Measurements from ENCODE around the gene SUPT16H.
A peak's percentile ranks its signal among the peaks of the same experiment; 100 is the strongest.
"Not testable (repeated sequence)": the region's sequence is repeated elsewhere in the genome, so short reads cannot be mapped to it uniquely, and the experiment has no call there.

Gene SUPT16H

GRCh38 chr14:21395450-21395849, 11.6 kb upstream of the SUPT16H start:
- no peaks in the 10 kb centered on the region for H3K9me3 ChIP-seq (ENCODE audit: control insufficient read depth, insufficient read depth, low read length)
- no peak overlapping the region for H3K9ac ChIP-seq (ENCODE audit: low read depth, low read length)
- H3K27me3 ChIP-seq (ENCODE audit: control insufficient read depth, insufficient read depth, low read length) = no peaks in the 10 kb centered on the region
- no peaks in the 10 kb centered on the region for H3K4me1 ChIP-seq (ENCODE audit: control insufficient read depth, insufficient read depth, low read length)
- no peak overlapping the region for H3K4me3 ChIP-seq (ENCODE audit: low read depth, low read length)
- H3K36me3 ChIP-seq (ENCODE audit: control insufficient read depth, insufficient read depth, low read length) = peaks cover 77% of the 10 kb centered on the region

- Histone ChIP-seq H3K4me3 (ENCODE audit: low read depth, low read length) (peak overlapping the region; percentile 100), H3K9me3 (ENCODE audit: control insufficient read depth, insufficient read depth, low read length) (no peaks in the 10 kb centered on the region), H3K9ac (ENCODE audit: low read depth, low read length) (no peak overlapping the region), H3K36me3 (ENCODE audit: control insufficient read depth, insufficient read depth, low read length) (peaks cover 28% of the 10 kb centered on the region), H3K4me1 (ENCODE audit: control insufficient read depth, insufficient read depth, low read length) (peaks cover 3% of the 10 kb centered on the region), H3K27me3 (ENCODE audit: control insufficient read depth, insufficient read depth, low read length) (no peaks in the 10 kb centered on the region)
Observed at GRCh38 chr14:21385188-21385904, 1.5 kb upstream of the SUPT16H start.

GRCh38 chr14:21384494-21384851, 654 bp upstream of the SUPT16H start:
- Histone ChIP-seq H3K36me3 (ENCODE audit: control insufficient read depth, insufficient read depth, low read length) (peaks cover 23% of the 10 kb centered on the region), H3K9me3 (ENCODE audit: control insufficient read depth, insufficient read depth, low read length) (no peaks in the 10 kb centered on the region), H3K4me1 (ENCODE audit: control insufficient read depth, insufficient read depth, low read length) (peaks cover 3% of the 10 kb centered on the region), H3K4me3 (ENCODE audit: low read depth, low read length) (peak overlapping the region; percentile 100), H3K27me3 (ENCODE audit: control insufficient read depth, insufficient read depth, low read length) (no peaks in the 10 kb centered on the region), H3K9ac (ENCODE audit: low read depth, low read length) (peak overlapping the region; percentile 100)

- peak overlapping the region; percentile 100 for H3K4me3 ChIP-seq (ENCODE audit: low read depth, low read length)
- H3K4me1 ChIP-seq (ENCODE audit: control insufficient read depth, insufficient read depth, low read length) = peaks cover 3% of the 10 kb centered on the region
- H3K36me3 ChIP-seq (ENCODE audit: control insufficient read depth, insufficient read depth, low read length) = peaks cover 16% of the 10 kb centered on the region
- no peaks in the 10 kb centered on the region for H3K27me3 ChIP-seq (ENCODE audit: control insufficient read depth, insufficient read depth, low read length)
- H3K9ac ChIP-seq (ENCODE audit: low read depth, low read length) = peak overlapping the region; percentile 100
- no peaks in the 10 kb centered on the region for H3K9me3 ChIP-seq (ENCODE audit: control insufficient read depth, insufficient read depth, low read length)
Observed at GRCh38 chr14:21382886-21383847, 652 bp downstream of the SUPT16H start.

- Histone ChIP-seq H3K4me3 (ENCODE audit: low read depth, low read length) (peak overlapping the region; percentile 0), H3K9ac (ENCODE audit: low read depth, low read length) (no peak overlapping the region), H3K27me3 (ENCODE audit: control insufficient read depth, insufficient read depth, low read length) (no peaks in the 10 kb centered on the region), H3K36me3 (ENCODE audit: control insufficient read depth, insufficient read depth, low read length) (peaks cover 11% of the 10 kb centered on the region), H3K9me3 (ENCODE audit: control insufficient read depth, insufficient read depth, low read length) (no peaks in the 10 kb centered on the region), H3K4me1 (ENCODE audit: control insufficient read depth, insufficient read depth, low read length) (peaks cover 3% of the 10 kb centered on the region)
Observed at GRCh38 chr14:21382095-21382494, 1.7 kb downstream of the SUPT16H start.

- Histone ChIP-seq H3K9ac (ENCODE audit: low read depth, low read length) (no peak overlapping the region), H3K4me3 (ENCODE audit: low read depth, low read length) (no peak overlapping the region), H3K27me3 (ENCODE audit: control insufficient read depth, insufficient read depth, low read length) (no peaks in the 10 kb centered on the region), H3K36me3 (ENCODE audit: control insufficient read depth, insufficient read depth, low read length) (peaks cover 3% of the 10 kb centered on the region), H3K9me3 (ENCODE audit: control insufficient read depth, insufficient read depth, low read length) (no peaks in the 10 kb centered on the region), H3K4me1 (ENCODE audit: control insufficient read depth, insufficient read depth, low read length) (peaks cover 3% of the 10 kb centered on the region)
Observed at GRCh38 chr14:21379338-21379737, 4.5 kb downstream of the SUPT16H start.

GRCh38 chr14:21373980-21374379, 9.8 kb downstream of the SUPT16H start:
- H3K4me1 ChIP-seq (ENCODE audit: control insufficient read depth, insufficient read depth, low read length) = no peaks in the 10 kb centered on the region
- H3K36me3 ChIP-seq (ENCODE audit: control insufficient read depth, insufficient read depth, low read length) = peaks cover 10% of the 10 kb centered on the region
- H3K4me3 ChIP-seq (ENCODE audit: low read depth, low read length) = no peak overlapping the region
- H3K9ac ChIP-seq (ENCODE audit: low read depth, low read length) = no peak overlapping the region
- no peaks in the 10 kb centered on the region for H3K27me3 ChIP-seq (ENCODE audit: control insufficient read depth, insufficient read depth, low read length)
- H3K9me3 ChIP-seq (ENCODE audit: control insufficient read depth, insufficient read depth, low read length) = no peaks in the 10 kb centered on the region

GRCh38 chr14:21372814-21373213, 11.0 kb downstream of the SUPT16H start:
- not testable (repeated sequence) for H3K9ac ChIP-seq (ENCODE audit: low read depth, low read length); H3K9me3 ChIP-seq (ENCODE audit: control insufficient read depth, insufficient read depth, low read length); H3K4me3 ChIP-seq (ENCODE audit: low read depth, low read length); H3K27me3 ChIP-seq (ENCODE audit: control insufficient read depth, insufficient read depth, low read length); H3K4me1 ChIP-seq (ENCODE audit: control insufficient read depth, insufficient read depth, low read length)
- H3K36me3 ChIP-seq (ENCODE audit: control insufficient read depth, insufficient read depth, low read length) = peaks cover 18% of the 10 kb centered on the region

- no peaks in the 10 kb centered on the region for H3K9me3 ChIP-seq (ENCODE audit: control insufficient read depth, insufficient read depth, low read length)
- H3K9ac ChIP-seq (ENCODE audit: low read depth, low read length) = no peak overlapping the region
- no peaks in the 10 kb centered on the region for H3K27me3 ChIP-seq (ENCODE audit: control insufficient read depth, insufficient read depth, low read length)
- H3K4me1 ChIP-seq (ENCODE audit: control insufficient read depth, insufficient read depth, low read length) = no peaks in the 10 kb centered on the region
- H3K36me3 ChIP-seq (ENCODE audit: control insufficient read depth, insufficient read depth, low read length) = peaks cover 29% of the 10 kb centered on the region
- H3K4me3 ChIP-seq (ENCODE audit: low read depth, low read length) = no peak overlapping the region
Observed at GRCh38 chr14:21369949-21370679, 13.7 kb downstream of the SUPT16H start.

GRCh38 chr14:21367582-21368144, 16.2 kb downstream of the SUPT16H start:
- no peaks in the 10 kb centered on the region for H3K27me3 ChIP-seq (ENCODE audit: control insufficient read depth, insufficient read depth, low read length)
- H3K4me1 ChIP-seq (ENCODE audit: control insufficient read depth, insufficient read depth, low read length) = no peaks in the 10 kb centered on the region
- no peaks in the 10 kb centered on the region for H3K9me3 ChIP-seq (ENCODE audit: control insufficient read depth, insufficient read depth, low read length)
- no peak overlapping the region for H3K4me3 ChIP-seq (ENCODE audit: low read depth, low read length)
- H3K9ac ChIP-seq (ENCODE audit: low read depth, low read length) = no peak overlapping the region
- peaks cover 42% of the 10 kb centered on the region for H3K36me3 ChIP-seq (ENCODE audit: control insufficient read depth, insufficient read depth, low read length)

GRCh38 chr14:21356511-21356910, 27.3 kb downstream of the SUPT16H start:
- Histone ChIP-seq H3K4me3 (ENCODE audit: low read depth, low read length) (no peak overlapping the region), H3K36me3 (ENCODE audit: control insufficient read depth, insufficient read depth, low read length) (peaks cover 61% of the 10 kb centered on the region), H3K9me3 (ENCODE audit: control insufficient read depth, insufficient read depth, low read length) (no peaks in the 10 kb centered on the region), H3K27me3 (ENCODE audit: control insufficient read depth, insufficient read depth, low read length) (no peaks in the 10 kb centered on the region), H3K4me1 (ENCODE audit: control insufficient read depth, insufficient read depth, low read length) (no peaks in the 10 kb centered on the region), H3K9ac (ENCODE audit: low read depth, low read length) (no peak overlapping the region)

All from iPS-15b (cell line).